Esophagus squamous epithelium (tissue), 4 donors: ENCODE measurements around the gene CHCHD1.

Experiments used
- POLR2A ChIP-seq, 4 donors: fragments of 450-650 bp; IDR thresholded peaks; one replicate each; pipeline ENCODE4 v1.6.1; 2017; ENCODE audit warnings: antibody characterized with exemption in 4 of 4, mild to moderate bottlenecking in 4 of 4, moderate library complexity in 3 of 4
- TF ChIP-seq, protein P1 (sequence below), 6 experiments: fragments of 450-650 bp in 4 of 6; fragments of 200-600 bp in 2 of 6; sonication (generic) in 2 of 6; IDR thresholded peaks; one replicate each; pipeline ENCODE4 v1.5.1; 2016 to 2019; ENCODE audit warnings: antibody characterized with exemption in 6 of 6, mild to moderate bottlenecking in 4 of 6, moderate library complexity in 4 of 6

DNA sequence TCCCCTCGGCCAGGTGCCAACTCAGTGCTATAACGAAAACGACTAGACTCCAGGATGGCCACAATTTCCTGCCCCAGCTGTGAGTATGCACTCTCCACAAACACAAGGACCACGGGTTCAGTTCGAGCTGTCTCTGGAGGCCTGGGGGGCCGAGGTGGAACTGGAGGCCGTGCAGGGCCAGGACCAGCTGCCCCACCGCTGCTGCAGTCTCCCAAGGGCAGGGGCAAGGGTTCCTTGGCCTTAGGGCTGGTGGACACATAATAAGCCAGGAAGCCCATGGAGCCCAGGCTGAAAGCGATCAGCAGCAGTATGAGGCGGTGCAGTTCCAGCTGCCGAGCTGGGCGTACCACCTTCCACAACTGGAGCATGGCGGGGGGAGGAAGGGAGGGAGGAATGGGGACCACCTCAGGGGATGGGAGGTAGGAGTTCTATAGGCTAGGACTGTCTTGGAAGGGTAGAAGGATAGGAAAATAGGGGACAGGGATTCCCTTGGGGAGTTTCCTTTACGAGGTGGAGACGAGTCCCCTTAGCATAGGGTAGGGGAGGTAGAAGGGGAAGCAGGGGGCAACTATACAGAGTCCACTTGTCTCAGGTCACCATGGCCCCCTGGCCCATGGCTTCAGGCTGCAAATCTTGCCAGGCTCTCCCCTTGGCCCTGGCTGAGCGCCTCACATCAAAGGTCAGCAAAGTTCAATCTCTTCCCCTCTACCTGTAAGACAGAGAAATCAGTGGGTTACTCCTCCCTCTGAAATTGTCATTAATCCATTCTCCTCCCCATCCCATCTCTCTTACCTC lies 26.4 kb downstream of the CHCHD1 start:
- TF ChIP-seq, protein P1, sequence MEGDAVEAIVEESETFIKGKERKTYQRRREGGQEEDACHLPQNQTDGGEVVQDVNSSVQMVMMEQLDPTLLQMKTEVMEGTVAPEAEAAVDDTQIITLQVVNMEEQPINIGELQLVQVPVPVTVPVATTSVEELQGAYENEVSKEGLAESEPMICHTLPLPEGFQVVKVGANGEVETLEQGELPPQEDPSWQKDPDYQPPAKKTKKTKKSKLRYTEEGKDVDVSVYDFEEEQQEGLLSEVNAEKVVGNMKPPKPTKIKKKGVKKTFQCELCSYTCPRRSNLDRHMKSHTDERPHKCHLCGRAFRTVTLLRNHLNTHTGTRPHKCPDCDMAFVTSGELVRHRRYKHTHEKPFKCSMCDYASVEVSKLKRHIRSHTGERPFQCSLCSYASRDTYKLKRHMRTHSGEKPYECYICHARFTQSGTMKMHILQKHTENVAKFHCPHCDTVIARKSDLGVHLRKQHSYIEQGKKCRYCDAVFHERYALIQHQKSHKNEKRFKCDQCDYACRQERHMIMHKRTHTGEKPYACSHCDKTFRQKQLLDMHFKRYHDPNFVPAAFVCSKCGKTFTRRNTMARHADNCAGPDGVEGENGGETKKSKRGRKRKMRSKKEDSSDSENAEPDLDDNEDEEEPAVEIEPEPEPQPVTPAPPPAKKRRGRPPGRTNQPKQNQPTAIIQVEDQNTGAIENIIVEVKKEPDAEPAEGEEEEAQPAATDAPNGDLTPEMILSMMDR (IDR thresholded peaks at IDR 0.05) = no peak
- TF ChIP-seq POLR2A (IDR thresholded peaks at IDR 0.05) = no peak
